BLaER1 (cell line): ENCODE results near the gene B3GAT3.

Experiments
- H3K27ac ChIP-seq: shearing (Covaris generic); formaldehyde crosslinking; 2 replicates; pipeline ENCODE4 v1.8.1; 2022
- H3K27me3 ChIP-seq: shearing (Covaris generic); formaldehyde crosslinking; 2 replicates; pipeline ENCODE4 v1.8.1; 2022
- H3K36me3 ChIP-seq: shearing (Covaris generic); formaldehyde crosslinking; 2 replicates; pipeline ENCODE4 v1.8.1; 2022
- H3K4me1 ChIP-seq: shearing (Covaris generic); formaldehyde crosslinking; 2 replicates; pipeline ENCODE4 v1.8.1; 2022
- H3K4me2 ChIP-seq: shearing (Covaris generic); formaldehyde crosslinking; 2 replicates; pipeline ENCODE4 v1.8.1; 2022
- H3K4me3 ChIP-seq: shearing (Covaris generic); formaldehyde crosslinking; 2 replicates; pipeline ENCODE4 v1.8.1; 2022
- H3K9ac ChIP-seq: shearing (Covaris generic); formaldehyde crosslinking; 2 replicates; pipeline ENCODE4 v1.8.1; 2022
- H3K9me3 ChIP-seq: shearing (Covaris generic); formaldehyde crosslinking; 2 replicates; pipeline ENCODE4 v1.8.1; 2022
- H4K20me1 ChIP-seq: shearing (Covaris generic); formaldehyde crosslinking; 2 replicates; pipeline ENCODE4 v1.8.1; 2022
- Cebpa-rat ChIP-seq: shearing (Covaris generic); IDR thresholded peaks from 2 replicates; pipeline ENCODE4 v1.8.1; 2022

The B3GAT3 gene

DNA sequence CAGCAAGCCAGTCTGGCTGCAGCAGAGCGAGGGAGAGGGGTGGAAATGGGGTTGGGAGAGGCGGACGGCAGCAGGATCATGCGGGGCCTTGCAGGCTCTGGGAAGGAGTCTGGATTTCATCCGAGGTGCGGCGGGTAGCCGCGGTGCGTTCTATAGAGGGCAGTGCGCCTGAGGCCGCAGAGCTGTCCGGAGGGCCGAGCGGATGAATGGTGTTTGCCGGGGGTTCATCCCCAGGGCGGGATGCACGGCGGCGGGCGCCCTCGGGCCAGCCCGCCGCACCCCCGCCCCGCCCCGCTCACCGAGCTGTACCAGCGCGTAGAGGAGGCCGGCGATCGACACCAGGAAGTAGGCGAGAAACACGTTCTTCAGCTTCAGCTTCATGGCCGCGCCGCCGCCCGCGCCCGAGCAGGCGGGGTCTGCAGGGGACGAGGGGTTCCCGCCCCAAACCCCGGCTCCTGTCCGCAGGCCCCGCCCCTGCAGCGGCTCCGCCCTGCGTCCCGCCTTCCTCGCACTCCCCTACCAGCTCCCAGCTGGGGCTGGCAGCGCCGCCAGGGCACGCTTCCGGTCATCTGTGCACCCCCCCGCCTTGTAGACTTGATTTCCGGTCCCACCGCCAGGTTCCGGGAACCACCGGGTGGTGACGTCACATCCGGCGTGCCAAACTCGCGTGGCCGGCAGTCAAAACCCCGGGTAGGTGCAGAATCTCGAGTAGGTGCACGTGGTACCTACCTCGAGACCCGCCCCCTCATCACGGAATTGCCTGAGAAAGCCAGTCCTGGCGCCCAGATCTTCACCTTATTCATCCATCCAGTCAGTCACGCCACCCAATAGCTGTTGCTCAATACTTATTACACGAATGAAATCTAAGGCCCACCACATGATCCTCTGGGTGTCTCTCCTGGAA is at the start of gene B3GAT3:
B3GAT3 (minus strand) TSS at position 420 of the 904 bp plus-strand sequence; CDS start at position 381, 39 bp downstream.
- TF ChIP-seq Cebpa-rat, result peak; percentile 87
- peaks cover 30% of the 10 kb centered on the region for H3K36me3 ChIP-seq
- peaks cover 58% of the 10 kb centered on the region for H3K4me1 ChIP-seq
- H3K4me3 ChIP-seq, result peak within 1 kb of the TSS; percentile 85
- H3K9me3 ChIP-seq, result no peaks in the 10 kb centered on the region
- H4K20me1 ChIP-seq, result 0 out of 2 replicates have a peak, but pooled peaks cover 5% of the 10 kb centered on the region
- peak within 1 kb of the TSS; percentile 97 for H3K4me2 ChIP-seq
- no peaks in the 10 kb centered on the region for H3K27me3 ChIP-seq
- peak within 1 kb of the TSS; percentile 91 for H3K9ac ChIP-seq
- H3K27ac ChIP-seq, result peak within 1 kb of the TSS; percentile 88

DNA sequence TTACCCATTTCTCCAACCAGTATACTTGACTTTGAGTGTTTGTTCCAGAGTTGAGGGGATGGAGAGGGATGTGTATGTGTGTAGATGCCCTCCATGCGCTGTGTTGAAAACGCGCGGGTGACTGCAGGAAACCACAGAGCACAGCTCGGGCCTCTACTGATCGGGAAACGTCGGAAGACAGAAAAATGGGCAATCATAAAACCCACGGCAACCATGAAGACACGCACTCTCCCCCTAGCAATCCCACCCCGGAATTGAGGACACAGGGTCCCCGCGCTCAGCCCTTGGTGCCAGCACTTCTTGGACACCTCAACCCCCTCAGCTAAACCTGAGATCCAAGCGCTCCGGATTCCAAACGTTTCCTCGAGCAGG is 49.4 kb upstream of the B3GAT3 start:
- Histone ChIP-seq H3K4me1 (peaks cover 62% of the 10 kb centered on the region), H4K20me1 (peaks cover 31% of the 10 kb centered on the region), H3K4me3 (peak overlapping the region; percentile 87), H3K27ac (peak overlapping the region; percentile 86), H3K4me2 (peak overlapping the region; percentile 91), H3K36me3 (peaks cover 61% of the 10 kb centered on the region), H3K27me3 (no peaks in the 10 kb centered on the region), H3K9me3 (no peaks in the 10 kb centered on the region), H3K9ac (peak overlapping the region; percentile 95)
- no peak for TF ChIP-seq Cebpa-rat

DNA sequence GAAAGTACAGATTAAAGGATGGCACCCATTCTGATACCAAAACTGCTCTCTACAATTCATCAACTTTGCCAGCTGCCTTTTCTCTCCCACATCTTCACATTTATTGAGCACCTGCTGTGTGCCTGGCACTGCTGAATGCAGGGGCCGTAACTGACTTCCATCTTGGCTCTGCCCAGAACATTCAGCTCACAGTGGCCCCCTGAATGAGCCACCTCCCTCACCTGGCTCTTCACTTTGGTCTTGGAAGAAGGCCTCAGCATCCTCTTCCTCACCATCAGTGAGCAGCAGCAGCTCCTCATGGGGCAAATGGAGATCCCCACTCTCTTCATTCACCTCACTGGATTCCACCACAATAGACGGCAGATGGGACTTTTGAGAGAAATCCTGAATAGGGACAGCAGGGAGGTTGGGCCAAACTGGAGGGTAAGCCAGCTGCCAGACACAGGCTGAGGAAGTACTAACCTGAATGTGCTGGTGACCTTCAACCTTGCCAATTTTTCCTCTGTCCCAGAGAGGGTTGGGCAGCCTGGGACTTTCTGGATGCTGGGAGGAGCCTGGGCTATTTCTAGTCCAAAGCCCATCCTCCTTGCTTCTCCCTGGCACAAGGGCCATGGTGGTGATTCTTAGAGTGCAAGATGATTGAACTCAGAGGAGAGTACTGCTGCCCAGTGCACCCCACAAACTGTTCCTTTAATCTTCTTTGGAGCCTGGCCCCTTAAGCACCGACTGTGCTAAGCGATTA is 47.8 kb upstream of the B3GAT3 start:
- Histone ChIP-seq H3K4me1 (peaks cover 66% of the 10 kb centered on the region), H3K27me3 (no peaks in the 10 kb centered on the region), H3K9ac (0 out of 2 replicates have a peak overlapping the region, but pooled peaks have one; percentile 5)

DNA sequence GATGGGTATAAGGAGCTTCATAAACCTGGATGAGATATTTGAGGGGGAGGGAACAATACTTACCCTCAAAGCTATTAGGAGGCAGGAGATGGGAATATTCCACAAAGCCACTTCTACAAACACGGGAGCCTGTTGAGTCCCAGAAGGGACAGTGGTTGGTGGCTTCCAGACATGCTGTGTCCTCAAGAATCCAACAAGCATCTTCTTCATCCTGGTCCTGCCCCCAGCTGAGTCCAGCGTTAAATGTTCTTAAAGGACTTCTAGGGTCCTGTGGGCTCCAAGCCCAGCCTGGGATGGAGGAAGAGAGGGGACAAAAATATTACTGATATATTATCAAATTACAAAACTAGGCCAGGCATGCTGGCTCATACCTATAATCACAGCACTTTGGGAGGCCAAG is 45.7 kb upstream of the B3GAT3 start:
- Histone ChIP-seq H3K36me3 (peaks cover 35% of the 10 kb centered on the region), H3K4me3 (0 out of 2 replicates have a peak overlapping the region, but pooled peaks have one; percentile 96), H3K4me1 (peaks cover 57% of the 10 kb centered on the region), H3K4me2 (peak overlapping the region; percentile 97), H3K9me3 (no peaks in the 10 kb centered on the region), H3K9ac (peak overlapping the region; percentile 97), H3K27me3 (no peaks in the 10 kb centered on the region), H3K27ac (no peak overlapping the region), H4K20me1 (peaks cover 17% of the 10 kb centered on the region)
- no peak for TF ChIP-seq Cebpa-rat

More for the DNA sequence above, 47.8 kb upstream of the B3GAT3 start:
- H3K36me3 ChIP-seq, result peaks cover 47% of the 10 kb centered on the region
- no peak overlapping the region for H3K27ac ChIP-seq
- H3K4me2 ChIP-seq, result peak overlapping the region; percentile 91
- no peak for TF ChIP-seq Cebpa-rat
- no peak overlapping the region for H3K4me3 ChIP-seq
- H3K9me3 ChIP-seq, result no peaks in the 10 kb centered on the region
- peaks cover 31% of the 10 kb centered on the region for H4K20me1 ChIP-seq

DNA sequence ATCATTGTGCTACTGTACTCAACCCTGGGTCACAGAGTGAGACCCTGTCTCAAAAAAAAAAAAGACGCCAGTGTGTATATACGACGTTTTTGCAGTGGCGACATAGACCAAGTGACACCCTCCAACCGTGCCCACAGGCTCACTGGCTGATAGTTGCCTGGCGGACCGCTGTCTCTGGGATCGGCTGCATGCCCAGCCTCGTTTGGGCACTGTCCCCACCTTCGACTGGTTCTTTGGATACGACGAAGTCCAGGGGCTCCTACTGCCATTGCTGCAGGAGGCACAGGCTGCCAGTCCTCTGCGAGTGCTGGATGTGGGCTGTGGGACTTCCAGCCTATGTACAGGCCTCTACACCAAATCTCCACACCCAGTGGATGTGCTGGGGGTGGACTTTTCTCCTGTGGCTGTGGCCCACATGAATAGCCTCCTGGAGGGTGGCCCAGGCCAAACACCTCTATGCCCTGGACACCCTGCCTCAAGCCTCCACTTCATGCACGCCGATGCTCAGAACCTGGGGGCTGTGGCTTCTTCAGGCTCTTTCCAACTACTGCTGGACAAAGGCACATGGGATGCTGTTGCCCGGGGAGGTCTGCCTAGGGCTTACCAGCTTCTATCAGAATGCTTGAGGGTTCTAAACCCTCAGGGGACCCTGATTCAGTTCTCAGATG is 44.6 kb upstream of the B3GAT3 start:
- H3K27ac ChIP-seq, result peak overlapping the region; percentile 92
- H3K4me3 ChIP-seq, result peak overlapping the region; percentile 96
- H3K4me2 ChIP-seq, result peak overlapping the region; percentile 97
- H3K9ac ChIP-seq, result peak overlapping the region; percentile 97
- H3K4me1 ChIP-seq, result peaks cover 55% of the 10 kb centered on the region
- no peaks in the 10 kb centered on the region for H3K27me3 ChIP-seq
- no peaks in the 10 kb centered on the region for H3K9me3 ChIP-seq
- H4K20me1 ChIP-seq, result peaks cover 16% of the 10 kb centered on the region
- no peak for TF ChIP-seq Cebpa-rat
- peaks cover 46% of the 10 kb centered on the region for H3K36me3 ChIP-seq

DNA sequence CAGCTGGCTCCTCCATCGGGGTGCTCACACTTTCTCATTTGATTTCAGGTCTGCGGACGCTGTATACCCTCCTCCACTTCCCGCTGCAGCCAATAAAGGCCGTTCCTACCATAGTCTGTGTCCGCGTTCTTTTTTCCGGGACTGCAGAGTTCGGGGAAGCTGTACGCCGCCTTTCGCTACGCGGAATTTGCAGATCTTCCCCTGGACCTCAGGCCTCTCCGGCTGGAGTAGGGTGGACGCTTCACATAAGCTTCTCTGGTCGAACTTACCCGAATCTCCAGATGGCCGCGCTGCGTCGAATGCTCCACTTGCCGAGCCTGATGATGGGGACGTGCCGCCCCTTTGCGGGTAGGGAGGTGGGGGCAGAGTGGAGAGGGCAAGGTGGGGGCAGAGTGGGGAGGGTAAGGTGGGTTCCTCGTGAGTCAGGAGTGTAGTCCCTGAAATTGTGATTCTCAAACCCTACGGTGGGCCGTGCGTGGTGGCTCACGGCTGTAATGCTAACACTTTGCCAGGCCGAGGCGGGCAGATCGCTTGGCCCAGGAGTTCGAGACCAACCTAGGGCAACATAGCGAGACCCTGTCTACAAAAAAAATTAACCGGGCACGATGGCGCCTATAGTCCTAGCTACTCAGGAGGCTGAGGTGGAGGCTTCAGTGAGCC is 43.9 kb upstream of the B3GAT3 start:
- H3K36me3 ChIP-seq, result peaks cover 52% of the 10 kb centered on the region
- peaks cover 52% of the 10 kb centered on the region for H3K4me1 ChIP-seq
- H4K20me1 ChIP-seq, result peaks cover 16% of the 10 kb centered on the region
- peak overlapping the region; percentile 97 for H3K4me2 ChIP-seq
- H3K9ac ChIP-seq, result peak overlapping the region; percentile 97
- peak overlapping the region; percentile 92 for H3K27ac ChIP-seq
- H3K4me3 ChIP-seq, result peak overlapping the region; percentile 96
- TF ChIP-seq Cebpa-rat, result no peak
- no peaks in the 10 kb centered on the region for H3K9me3 ChIP-seq
- H3K27me3 ChIP-seq, result no peaks in the 10 kb centered on the region

DNA sequence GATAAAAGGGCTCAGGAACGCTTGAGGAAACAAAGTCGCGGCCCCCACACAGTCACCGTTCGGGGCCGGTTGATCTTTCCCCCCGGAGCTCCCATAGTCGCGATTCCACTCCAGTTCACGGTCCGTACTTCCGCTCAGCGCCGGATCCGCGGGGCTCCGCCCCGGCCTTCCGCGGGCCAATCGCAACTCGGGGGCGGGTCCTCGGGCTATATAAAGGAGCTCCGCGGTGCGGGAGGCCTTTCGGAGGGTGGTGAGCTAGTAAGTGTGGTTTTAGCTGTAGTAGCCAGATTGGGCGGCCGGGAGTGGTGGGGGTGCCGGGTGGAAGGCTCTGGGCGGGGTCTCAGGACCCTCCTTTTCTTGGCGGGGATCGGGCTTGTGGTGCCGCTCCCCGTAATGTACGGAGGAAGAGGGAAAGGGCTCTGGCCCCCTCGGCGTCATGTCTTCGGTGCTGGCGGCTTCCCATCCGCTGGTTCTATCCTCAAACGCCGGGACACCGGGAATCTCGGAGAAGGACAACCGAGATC is 43.4 kb upstream of the B3GAT3 start, which contains the start of the genes C11orf98 and CSKMT:
C11orf98 (minus strand) TSS at position 136 of the 524 bp plus-strand sequence; CDS start at position 95, 41 bp downstream.
CSKMT (plus strand) TSS at position 238 of the 524 bp plus-strand sequence. CDS start 568 bp downstream, outside the sequence.
- peaks cover 16% of the 10 kb centered on the region for H4K20me1 ChIP-seq
- no peaks in the 10 kb centered on the region for H3K9me3 ChIP-seq
- no peaks in the 10 kb centered on the region for H3K27me3 ChIP-seq
- H3K9ac ChIP-seq, result peak within 1 kb of the TSS; percentile 97
- TF ChIP-seq Cebpa-rat, result no peak
- peaks cover 56% of the 10 kb centered on the region for H3K36me3 ChIP-seq
- peak within 1 kb of the TSS; percentile 96 for H3K4me3 ChIP-seq
- peak within 1 kb of the TSS; percentile 97 for H3K4me2 ChIP-seq
- peak within 1 kb of the TSS; percentile 92 for H3K27ac ChIP-seq
- H3K4me1 ChIP-seq, result peaks cover 46% of the 10 kb centered on the region

DNA sequence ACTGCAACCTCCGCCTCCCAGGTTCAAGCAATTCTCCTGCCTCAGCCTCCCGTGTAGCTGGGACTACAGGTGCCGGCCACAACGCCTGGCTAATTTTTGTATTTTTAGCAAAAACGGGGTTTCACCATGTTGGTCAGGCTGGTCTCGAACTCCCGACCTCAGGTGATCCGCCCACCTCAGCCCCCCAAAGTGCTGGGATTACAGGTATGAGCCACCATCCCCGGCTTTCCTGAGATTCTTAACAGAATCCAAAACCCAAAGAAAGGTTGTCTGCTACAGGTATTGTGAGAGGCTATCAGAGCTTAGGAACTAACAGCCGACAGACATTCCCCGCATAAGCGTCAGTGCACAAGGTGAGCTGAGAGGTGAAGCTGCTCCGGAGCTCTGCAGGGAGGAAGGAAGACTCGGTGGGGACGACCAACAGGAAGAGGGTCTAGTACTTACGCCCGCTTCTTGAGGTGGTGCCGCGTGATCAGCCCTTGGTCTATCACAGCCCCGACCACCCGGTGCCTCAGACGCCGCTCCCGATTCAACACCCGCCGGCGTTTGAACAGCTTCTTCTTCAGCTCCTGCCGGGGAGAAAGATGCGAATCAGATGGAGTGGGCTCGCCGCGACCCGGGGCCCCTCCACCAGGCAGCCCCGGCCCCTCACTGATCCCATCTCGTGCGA is 42.8 kb upstream of the B3GAT3 start:
- Histone ChIP-seq H3K27me3 (no peaks in the 10 kb centered on the region), H3K4me3 (peak overlapping the region; percentile 96), H3K36me3 (peaks cover 51% of the 10 kb centered on the region), H3K4me1 (peaks cover 40% of the 10 kb centered on the region), H4K20me1 (peaks cover 16% of the 10 kb centered on the region), H3K9ac (peak overlapping the region; percentile 97), H3K27ac (peak overlapping the region; percentile 92), H3K4me2 (peak overlapping the region; percentile 73), H3K9me3 (no peaks in the 10 kb centered on the region)
- TF ChIP-seq Cebpa-rat, result no peak
